ENCODE data around the gene DCD.

DCD gene

DNA sequence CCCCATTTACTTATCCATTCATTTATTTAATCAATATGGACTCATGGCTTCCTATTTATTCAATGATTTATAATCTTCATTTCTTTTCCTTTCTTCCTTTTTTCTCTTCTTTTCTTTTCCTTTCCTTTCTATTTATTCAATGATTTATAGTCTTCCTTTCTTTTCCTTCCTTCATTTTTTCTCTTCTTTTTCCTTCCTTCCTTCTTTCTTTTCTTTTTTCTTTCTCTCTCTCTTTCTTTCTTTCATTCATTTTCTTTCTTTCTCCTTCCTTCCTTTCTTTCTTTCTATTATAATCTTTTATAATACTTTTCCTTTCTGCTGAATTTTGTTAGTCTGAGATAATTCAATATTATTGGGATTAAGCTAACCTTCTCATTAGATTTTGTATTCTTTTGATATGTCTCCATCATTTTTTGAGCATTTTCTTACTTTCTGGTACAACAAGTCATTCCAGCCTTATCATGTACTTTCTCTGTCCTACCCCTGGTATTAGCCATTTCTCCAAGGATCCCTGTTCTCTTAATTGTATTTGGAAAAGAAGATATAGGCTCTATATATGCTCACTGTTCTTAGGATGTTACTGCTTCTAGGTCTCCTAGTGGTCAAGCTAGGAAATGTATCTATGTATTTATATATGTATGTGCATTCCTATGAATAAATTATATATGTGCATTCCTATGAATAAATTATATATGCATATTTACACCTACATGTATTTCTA lies 25.5 kb downstream of the DCD start:
- no peak overlapping the region for H3K9ac ChIP-seq
- H3K27me3 ChIP-seq = no peaks in the 10 kb centered on the region
- H3K9me3 ChIP-seq (replicated peaks in 1 of 11) = peaks cover 22 to 33% (median 29%) of the 10 kb centered on the region in 11 experiments
- no peak for TF ChIP-seq Cebpa-rat (IDR thresholded peaks at IDR 0.05)
- H4K20me1 ChIP-seq = no peaks in the 10 kb centered on the region
- no peak overlapping the region for H3K4me3 ChIP-seq
- peaks cover 0 to 2% (median under 1%) of the 10 kb centered on the region in 10 experiments; a peak in 7 of 20 replicates for H3K4me1 ChIP-seq
- no peak overlapping the region for H3K4me2 ChIP-seq
- H3K36me3 ChIP-seq = peaks cover 0 to 6% (median 0%) of the 10 kb centered on the region in 11 experiments; a peak in 1 of 22 replicates
- H3K27ac ChIP-seq = no peak overlapping the region

DNA sequence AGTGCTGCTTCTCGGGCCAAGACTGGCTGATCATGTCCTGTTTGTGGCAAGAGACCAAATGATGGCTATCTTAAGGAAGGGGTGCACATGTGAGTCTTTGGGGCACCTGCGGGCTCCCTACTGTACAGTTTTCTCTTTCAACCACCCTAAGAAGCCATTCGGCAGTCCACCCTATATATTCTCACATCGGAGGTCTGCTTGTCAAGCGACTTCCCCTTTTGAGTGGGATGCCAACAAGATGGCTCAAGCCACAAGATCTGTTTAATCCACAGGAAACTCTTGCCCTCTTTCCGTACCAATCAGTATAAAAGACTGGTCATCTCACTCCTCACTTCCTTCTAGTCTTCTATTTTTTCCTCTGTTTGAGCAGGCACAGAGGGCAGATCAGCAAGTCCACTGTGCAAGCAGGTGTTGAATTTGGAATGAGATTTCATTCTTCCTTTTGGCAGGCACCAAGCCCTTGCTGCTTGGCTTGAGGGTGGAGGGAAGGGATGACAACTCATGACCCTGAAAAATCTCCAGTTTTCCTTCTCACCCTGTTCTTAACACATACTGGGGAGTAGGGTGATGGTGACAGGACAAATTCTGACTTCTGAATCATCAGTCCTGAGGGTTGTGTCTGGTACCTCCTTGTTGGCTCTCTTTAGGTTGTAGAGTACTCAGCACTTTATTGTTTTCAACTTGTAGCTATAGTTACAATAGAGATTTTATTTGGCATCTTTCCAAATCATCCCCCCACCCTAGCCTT lies 31.1 kb downstream of the DCD start:
- Histone ChIP-seq H3K4me3 (no peak overlapping the region), H3K27me3 (no peaks in the 10 kb centered on the region)
- no peak for TF ChIP-seq Cebpa-rat (IDR thresholded peaks at IDR 0.05)

DNA sequence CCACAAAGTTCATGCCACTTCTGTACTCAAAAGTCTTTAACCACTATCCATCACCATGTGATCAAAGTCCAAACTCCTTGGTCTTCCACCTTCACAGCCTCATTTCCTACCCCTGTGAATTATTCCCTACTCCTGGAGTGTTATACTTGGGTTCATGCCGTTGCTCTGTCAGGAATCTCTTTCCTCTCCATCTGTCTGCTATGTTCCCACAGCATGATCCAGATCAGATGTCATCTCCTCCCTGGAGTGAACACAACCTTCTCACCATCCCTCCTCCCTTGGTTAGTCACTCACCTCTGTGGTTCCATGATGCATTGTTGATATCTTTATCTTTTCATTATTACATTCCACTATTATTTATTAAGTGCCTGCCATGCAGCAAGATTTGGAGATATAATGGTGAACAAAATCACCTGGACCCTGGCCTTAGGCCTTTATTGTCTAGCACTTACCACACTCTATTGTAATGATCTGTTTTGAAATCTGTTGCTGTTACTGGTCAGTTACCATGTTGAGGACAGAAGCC lies 35.9 kb downstream of the DCD start:
- no peak for TF ChIP-seq Cebpa-rat (IDR thresholded peaks at IDR 0.05)
- Histone ChIP-seq H3K9me3 (replicated peaks in 1 of 11) (no peaks in the 10 kb centered on the region), H3K27ac (no peak overlapping the region), H3K4me2 (no peak overlapping the region), H3K27me3 (no peaks in the 10 kb centered on the region), H3K36me3 (no peaks in the 10 kb centered on the region), H3K9ac (no peak overlapping the region), H3K4me1 (peaks cover 0 to 11% (median 9%) of the 10 kb centered on the region in 10 experiments; a peak in 13 of 20 replicates), H3K4me3 (no peak overlapping the region), H4K20me1 (no peaks in the 10 kb centered on the region)

More for the DNA sequence above, 31.1 kb downstream of the DCD start:
- Histone ChIP-seq H3K4me1 (peaks cover 0 to 17% (median 12%) of the 10 kb centered on the region in 10 experiments; a peak in 13 of 20 replicates), H3K36me3 (no peaks in the 10 kb centered on the region), H3K9me3 (replicated peaks in 1 of 11) (no peaks in the 10 kb centered on the region), H3K4me2 (peak overlapping the region; percentile 12 to 75 (median 45); a peak in 21 of 22 replicates), H3K27ac (peak overlapping the region in 3 of 11 experiments; percentile 15 to 39 (median 32); a peak in 3 of 22 replicates), H4K20me1 (no peaks in the 10 kb centered on the region), H3K9ac (no peak overlapping the region)

DNA sequence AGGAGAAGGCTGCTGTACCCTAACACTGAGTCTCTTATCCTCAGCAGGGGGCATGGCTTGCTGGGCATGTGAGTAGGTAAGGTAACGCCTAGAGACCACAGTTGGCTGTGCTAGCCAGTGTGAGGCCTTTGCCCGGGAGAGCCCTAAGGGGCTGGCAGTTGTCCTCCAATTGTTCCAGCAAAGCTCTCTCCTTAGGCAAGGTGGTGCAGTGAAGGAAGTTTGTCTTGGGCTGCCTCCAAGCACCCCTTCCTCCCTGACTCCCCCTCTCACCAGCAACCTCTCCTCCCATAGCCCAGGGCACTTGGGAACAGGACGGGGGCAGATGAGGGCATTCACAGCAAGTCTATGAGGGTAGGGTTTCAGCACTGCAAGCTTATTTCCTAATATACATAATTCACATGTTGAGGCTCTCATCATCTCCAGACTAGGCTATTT lies 36.4 kb downstream of the DCD start:
- Histone ChIP-seq H3K9ac (no peak overlapping the region), H3K4me2 (no peak overlapping the region)

DNA sequence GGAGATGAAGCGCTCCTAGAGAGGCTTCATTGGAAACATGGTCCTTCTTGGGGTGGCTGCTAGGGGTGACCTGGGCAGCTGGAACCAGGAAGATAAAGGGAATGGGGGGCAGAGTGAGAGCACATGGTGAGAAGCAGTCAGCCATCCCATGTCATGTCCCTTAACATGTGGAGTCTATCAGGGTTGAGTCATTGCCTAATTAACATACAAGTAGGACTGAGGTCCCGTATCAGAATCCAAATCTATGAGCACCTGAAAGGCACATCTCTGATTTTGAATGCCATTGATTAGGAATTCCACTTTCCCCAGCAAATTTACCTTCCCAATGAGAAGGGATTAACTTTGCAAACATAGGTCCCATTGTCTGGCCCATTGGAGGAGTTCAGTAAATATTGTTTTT lies 39.4 kb downstream of the DCD start:
- Histone ChIP-seq H3K4me1 (no peaks in the 10 kb centered on the region), H4K20me1 (no peaks in the 10 kb centered on the region), H3K9ac (no peak overlapping the region), H3K4me3 (no peak overlapping the region), H3K9me3 (replicated peaks in 1 of 11) (no peaks in the 10 kb centered on the region), H3K27me3 (no peaks in the 10 kb centered on the region), H3K27ac (no peak overlapping the region), H3K4me2 (no peak overlapping the region), H3K36me3 (no peaks in the 10 kb centered on the region)
- TF ChIP-seq Cebpa-rat (IDR thresholded peaks at IDR 0.05) = no peak

More for the DNA sequence above, 36.4 kb downstream of the DCD start:
- no peaks in the 10 kb centered on the region for H3K27me3 ChIP-seq
- H3K9me3 ChIP-seq (replicated peaks in 1 of 11) = no peaks in the 10 kb centered on the region
- H3K4me1 ChIP-seq = peaks cover 0 to 6% (median 4%) of the 10 kb centered on the region in 10 experiments; a peak in 13 of 20 replicates
- H3K36me3 ChIP-seq = no peaks in the 10 kb centered on the region
- H3K4me3 ChIP-seq = no peak overlapping the region
- H4K20me1 ChIP-seq = no peaks in the 10 kb centered on the region
- TF ChIP-seq Cebpa-rat (IDR thresholded peaks at IDR 0.05) = no peak
- H3K27ac ChIP-seq = no peak overlapping the region

DNA sequence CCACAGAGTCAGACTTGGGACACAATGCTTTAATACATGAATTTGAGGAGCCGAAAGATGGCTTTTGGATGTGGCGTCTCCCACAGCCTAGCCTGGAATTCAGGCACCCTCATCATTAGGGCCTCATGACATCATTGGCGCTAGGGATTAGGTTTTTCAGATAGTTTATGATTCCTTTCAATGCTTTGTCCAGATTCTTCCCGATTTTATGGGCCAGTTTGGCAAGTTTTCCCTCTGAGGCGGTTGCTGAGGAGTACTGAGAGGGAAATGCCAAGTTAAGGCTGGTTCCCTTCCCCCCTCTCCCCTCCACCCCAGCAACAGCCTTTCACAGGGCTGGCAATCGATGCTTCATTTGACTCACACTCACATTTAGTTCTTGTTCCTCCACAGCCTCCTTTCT lies 40.0 kb downstream of the DCD start:
- H3K9ac ChIP-seq = no peak overlapping the region
- H3K9me3 ChIP-seq (replicated peaks in 1 of 11) = no peaks in the 10 kb centered on the region
- H3K4me1 ChIP-seq = no peaks in the 10 kb centered on the region
- no peaks in the 10 kb centered on the region for H4K20me1 ChIP-seq
- H3K4me2 ChIP-seq = no peak overlapping the region
- TF ChIP-seq Cebpa-rat (IDR thresholded peaks at IDR 0.05) = no peak
- H3K27me3 ChIP-seq = no peaks in the 10 kb centered on the region
- H3K27ac ChIP-seq = no peak overlapping the region
- H3K4me3 ChIP-seq = no peak overlapping the region
- no peaks in the 10 kb centered on the region for H3K36me3 ChIP-seq

DNA sequence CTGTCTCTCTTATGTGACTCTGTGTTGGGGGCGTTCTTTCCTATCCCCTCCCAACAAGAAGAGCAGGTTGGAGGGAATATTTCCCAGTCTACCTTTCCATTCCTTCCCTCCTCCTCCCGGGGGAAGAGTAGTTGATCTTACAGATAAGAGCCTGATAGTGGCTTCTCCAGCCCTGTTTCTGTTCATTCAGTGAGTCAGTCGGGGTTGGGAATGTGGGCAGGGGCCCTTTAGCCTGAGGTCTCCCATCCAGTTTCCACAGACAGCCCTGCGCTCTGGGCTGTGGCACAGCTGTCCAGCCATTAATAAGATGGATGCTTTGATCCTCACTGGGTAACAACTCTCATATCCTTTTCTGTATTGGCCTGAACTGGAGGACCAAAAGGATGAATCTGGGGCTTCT lies 41.6 kb downstream of the DCD start:
- H3K36me3 ChIP-seq = no peaks in the 10 kb centered on the region
- H3K27me3 ChIP-seq = no peaks in the 10 kb centered on the region
- H3K4me2 ChIP-seq = no peak overlapping the region
- no peaks in the 10 kb centered on the region for H4K20me1 ChIP-seq
- H3K4me3 ChIP-seq = no peak overlapping the region
- H3K9ac ChIP-seq = no peak overlapping the region
- H3K9me3 ChIP-seq (replicated peaks in 1 of 11) = no peaks in the 10 kb centered on the region
- H3K27ac ChIP-seq = no peak overlapping the region
- TF ChIP-seq Cebpa-rat (IDR thresholded peaks at IDR 0.05) = no peak
- H3K4me1 ChIP-seq = peaks cover 0 to 4% (median 0%) of the 10 kb centered on the region in 10 experiments; a peak in 2 of 20 replicates

DNA sequence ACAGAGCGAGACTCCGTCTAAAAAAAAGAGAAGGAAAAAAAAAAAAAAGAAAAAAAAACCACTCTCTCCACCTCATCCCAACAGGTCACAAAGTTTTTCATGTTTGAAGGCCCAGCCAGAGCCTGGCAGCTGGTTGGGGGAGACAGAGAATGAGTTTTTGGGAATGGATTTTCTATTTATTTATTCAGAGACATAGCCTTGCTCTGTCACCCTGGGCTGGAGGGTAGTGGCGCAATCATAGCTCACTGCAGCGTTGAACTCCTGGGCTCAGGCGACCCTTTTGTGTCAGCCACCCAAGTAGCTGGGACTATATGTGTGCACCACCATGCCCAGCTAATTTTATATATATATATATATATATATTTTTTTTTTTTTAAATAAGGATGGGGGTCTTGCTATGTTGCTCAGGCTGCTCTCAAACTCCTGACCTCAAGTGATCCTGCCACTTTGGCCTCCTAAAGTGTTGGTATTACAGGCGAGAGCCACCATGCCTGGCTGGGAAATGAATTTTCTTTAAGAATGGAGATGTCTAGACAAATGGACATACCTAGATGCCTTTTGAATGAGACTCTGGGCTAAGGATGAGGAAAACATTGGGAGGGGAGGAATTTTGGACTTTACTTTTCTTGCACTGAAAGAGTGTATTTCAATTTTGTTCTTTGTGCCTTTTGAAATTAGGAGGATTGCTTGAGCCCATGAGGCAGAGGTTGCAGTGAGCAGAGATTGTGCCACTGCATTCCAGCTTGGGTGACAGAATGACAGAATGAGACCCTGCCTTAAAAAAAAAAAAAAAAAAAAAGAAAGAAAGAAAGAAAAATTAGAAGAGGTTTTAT lies 42.8 kb downstream of the DCD start:
- H3K27me3 ChIP-seq = no peaks in the 10 kb centered on the region
- peaks cover 0 to 4% (median 0%) of the 10 kb centered on the region in 10 experiments; a peak in 2 of 20 replicates for H3K4me1 ChIP-seq
- no peak overlapping the region for H3K4me2 ChIP-seq
- no peak for TF ChIP-seq Cebpa-rat (IDR thresholded peaks at IDR 0.05)
- H3K9ac ChIP-seq = no peak overlapping the region
- H4K20me1 ChIP-seq = no peaks in the 10 kb centered on the region
- H3K36me3 ChIP-seq = no peaks in the 10 kb centered on the region
- no peak overlapping the region for H3K27ac ChIP-seq
- H3K4me3 ChIP-seq = no peak overlapping the region
- H3K9me3 ChIP-seq (replicated peaks in 1 of 11) = no peaks in the 10 kb centered on the region

DNA sequence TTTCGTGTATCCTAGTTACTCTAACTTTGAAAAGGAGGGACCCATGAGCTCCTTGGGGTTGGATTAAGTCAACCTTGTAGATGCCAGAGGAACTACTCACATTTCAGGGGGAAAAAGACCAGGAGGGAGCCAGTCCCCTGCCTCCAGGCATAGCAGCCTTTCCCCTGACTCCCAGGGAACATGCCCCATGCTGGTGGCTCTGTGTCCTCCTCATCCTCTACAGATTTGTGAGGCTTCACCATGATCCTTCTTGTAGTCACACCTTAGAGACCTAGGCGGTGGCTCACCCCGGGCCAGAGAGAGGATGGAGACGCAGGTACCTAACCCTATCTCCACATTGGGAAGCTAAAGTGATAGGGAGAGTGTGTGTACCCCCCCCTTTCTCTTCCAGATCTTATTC lies 43.7 kb downstream of the DCD start:
- Histone ChIP-seq H3K4me1 (peaks cover 0 to 4% (median 0%) of the 10 kb centered on the region in 10 experiments; a peak in 2 of 20 replicates), H3K27me3 (no peaks in the 10 kb centered on the region), H3K4me2 (no peak overlapping the region), H3K27ac (no peak overlapping the region), H4K20me1 (no peaks in the 10 kb centered on the region), H3K36me3 (no peaks in the 10 kb centered on the region), H3K9ac (no peak overlapping the region), H3K4me3 (no peak overlapping the region), H3K9me3 (replicated peaks in 1 of 11) (no peaks in the 10 kb centered on the region)
- no peak for TF ChIP-seq Cebpa-rat (IDR thresholded peaks at IDR 0.05)
